ENCODE results near the gene ZNF672. TPM values are rescaled to one million over a fixed set of nuclear protein-coding genes. Genes with fewer than 3 reads are reported as not detected.
"Not testable (repeated sequence)": the region's sequence is repeated elsewhere in the genome, so short reads cannot be mapped to it uniquely, and the experiment has no call there.

The ZNF672 gene
- total and polyA plus RNA-seq, 2 experiments from 2014 or later = 10.3 to 39.7 TPM

- not testable (repeated sequence) for H3K79me2 ChIP-seq (replicated peaks; ENCODE audit: insufficient read depth); H4K20me1 ChIP-seq (replicated peaks; ENCODE audit: insufficient read depth); H3F3A ChIP-seq (replicated peaks; ENCODE audit: low read depth); H3K36me3 ChIP-seq (ENCODE audit: insufficient read depth); H3K27me3 ChIP-seq (ENCODE audit: insufficient read depth); H3K4me1 Mint-ChIP-seq; DNase-seq (ENCODE audit: low spot score); H3K27ac Mint-ChIP-seq; H3K27ac ChIP-seq (ENCODE audit: low read depth); H3K9me2 ChIP-seq (ENCODE audit: insufficient read depth); H2AFZ ChIP-seq; H3K4me3 Mint-ChIP-seq; H3K4me3 ChIP-seq; ATAC-seq; H3K27me3 Mint-ChIP-seq (ENCODE audit: insufficient read depth, low read depth, poor library complexity); H3K4me1 ChIP-seq (ENCODE audit: insufficient read depth); H3K4me2 ChIP-seq
- Mint-ChIP-seq H3K9me3 (peaks cover 95% of the 10 kb centered on the region), H3K36me3 (ENCODE audit: low read depth) (peaks cover 15% of the 10 kb centered on the region)
These were observed 43.4 kb upstream of the ZNF672 start for GRCh38 chr1:248794663-248795062.

GRCh38 chr1:248798791-248799190 is 39.2 kb upstream of the ZNF672 start:
- Histone ChIP-seq H3K36me3 (ENCODE audit: insufficient read depth) (0 out of 2 replicates have a peak, but pooled peaks cover 3% of the 10 kb centered on the region), H3K79me2 (replicated peaks; ENCODE audit: insufficient read depth) (no peaks in the 10 kb centered on the region), H3K4me2 (no peak overlapping the region), H3K9me2 (ENCODE audit: insufficient read depth) (no peaks in the 10 kb centered on the region), H2AFZ (no peak overlapping the region), H3K4me1 (ENCODE audit: insufficient read depth) (no peaks in the 10 kb centered on the region), H4K20me1 (replicated peaks; ENCODE audit: insufficient read depth) (no peaks in the 10 kb centered on the region), H3F3A (replicated peaks; ENCODE audit: low read depth) (no peaks in the 10 kb centered on the region), H3K27ac (ENCODE audit: low read depth) (no peak overlapping the region), H3K27me3 (ENCODE audit: insufficient read depth) (no peaks in the 10 kb centered on the region), H3K4me3 (no peak overlapping the region)
- peaks cover 92% of the 10 kb centered on the region for H3K9me3 Mint-ChIP-seq
- no peak overlapping the region for H3K27ac Mint-ChIP-seq
- H3K4me1 Mint-ChIP-seq = no peaks in the 10 kb centered on the region
- peaks cover 2% of the 10 kb centered on the region for H3K27me3 Mint-ChIP-seq (ENCODE audit: insufficient read depth, low read depth, poor library complexity)
- no peak overlapping the region for H3K4me3 Mint-ChIP-seq
- DNase-seq (ENCODE audit: low spot score) (no peak), ATAC-seq (no peak)
- H3K36me3 Mint-ChIP-seq (ENCODE audit: low read depth) = peaks cover 8% of the 10 kb centered on the region
- no peak for TF ChIP-seq ZNF331 (CRISPR knock-in tag; IDR thresholded peaks at IDR 0.05; ENCODE audit: low read depth)
- TF ChIP-seq ZNF114 (CRISPR knock-in tag; IDR thresholded peaks at IDR 0.05) = no peak
- no peak for TF ChIP-seq ZNF462 (CRISPR knock-in tag; IDR thresholded peaks at IDR 0.05)
- TF ChIP-seq CREB1 (CRISPR knock-in tag; IDR thresholded peaks at IDR 0.05; ENCODE audit: low read depth) = no peak
